ENCODE data around the gene PSMA6. TPM values are rescaled to one million over a fixed set of nuclear protein-coding genes. Genes with fewer than 3 reads are reported as not detected.

The PSMA6 gene
- total and polyA plus RNA-seq, 2 of the 8 experiments (the other 6 are each of a cell fraction or from before 2014, with no cell fraction given), result 180 to 238 TPM

GRCh38 chr14:35298351-35298750 lies 6.2 kb downstream of the PSMA6 start:
- H3K4ac ChIP-seq (replicated peaks; ENCODE audit: insufficient read length, low read depth, low read length), result no peak overlapping the region
- no peak overlapping the region for H3K18ac ChIP-seq (ENCODE audit: extremely low read depth, low read length)
- no peak overlapping the region for H3K14ac ChIP-seq (ENCODE audit: insufficient read length)
- 89% methylated on average over 4 of the region's 4 CpGs; no CpG with 5 or more reads in 1 of the 2 experiments for WGBS, 2 experiments (ENCODE audit: extremely low coverage in 1 of 2, insufficient coverage in 1 of 2, insufficient read length in 1 of 2, insufficient replicate concordance in 2 of 2, low coverage in 1 of 2, low lambda C conversion rate in 2 of 2, missing lambda C conversion rate in 1 of 2)
- no peaks in the 10 kb centered on the region for H3K27me3 ChIP-seq (replicated peaks in 1 of 4; ENCODE audit: control insufficient read depth in 3 of 4, extremely low read depth in 1 of 4, insufficient read depth in 3 of 4, low read length in 3 of 4)
- H3K79me1 ChIP-seq (ENCODE audit: low read depth, low read length), result no peaks in the 10 kb centered on the region; the same call in 1 of the 2 replicates
- POLR2A ChIA-PET (ENCODE audit: partially characterized antibody), result no interaction called here
- peaks cover 0 to 2% of the 10 kb centered on the region in 2 experiments for H4K20me1 ChIP-seq (replicated peaks in 1 of 2; ENCODE audit: control insufficient read depth in 1 of 2, insufficient read depth in 2 of 2, low read length in 2 of 2)
- H3K4me2 ChIP-seq (ENCODE audit: insufficient read depth in 1 of 2, low read depth in 2 of 2, low read length in 2 of 2), result no peak overlapping the region
- H3K56ac ChIP-seq (replicated peaks; ENCODE audit: insufficient read length, low read depth, low read length), result no peak overlapping the region
- no peak overlapping the region for H3K9ac ChIP-seq (replicated peaks in 1 of 4; ENCODE audit: extremely low read depth in 1 of 4, low read depth in 3 of 4, low read length in 3 of 4)
- H3K79me2 ChIP-seq (ENCODE audit: control insufficient read depth in 1 of 2, insufficient read depth in 2 of 2, low read length in 2 of 2), result peaks cover 29 to 98% of the 10 kb centered on the region in 2 experiments
- H2BK5ac ChIP-seq (ENCODE audit: low read depth, low read length), result no peak overlapping the region
- H3K4me3 ChIP-seq (ENCODE audit: extremely low read depth in 1 of 4, insufficient read depth in 2 of 4, low read depth in 3 of 4, low read length in 4 of 4), result no peak overlapping the region
- no peak overlapping the region for H2BK15ac ChIP-seq (ENCODE audit: low read length)
- H4K5ac ChIP-seq (ENCODE audit: insufficient read length, low read depth, low read length), result no peak overlapping the region
- H3K23me2 ChIP-seq (ENCODE audit: low read depth, low read length), result no peaks in the 10 kb centered on the region
- H2BK120ac ChIP-seq (replicated peaks; ENCODE audit: low read depth, low read length), result no peak overlapping the region
- H4K8ac ChIP-seq (ENCODE audit: extremely low read depth, insufficient read depth, low read length), result no peak overlapping the region
- no peak overlapping the region for H3K27ac ChIP-seq (ENCODE audit: low read depth, low read length)
- no peak overlapping the region for H2AK5ac ChIP-seq (ENCODE audit: low read depth, low read length)
- H2BK12ac ChIP-seq (ENCODE audit: low read depth, low read length), result no peak overlapping the region
- no peaks in the 10 kb centered on the region for H3K4me1 ChIP-seq (replicated peaks in 1 of 4; ENCODE audit: control insufficient read depth in 3 of 4, insufficient read depth in 4 of 4, low read length in 3 of 4)
- FAIRE-seq, result no peak
- H3K9me3 ChIP-seq (ENCODE audit: insufficient read depth in 2 of 2, low read depth in 1 of 2, low read length in 1 of 2), result no peaks in the 10 kb centered on the region
- no peak overlapping the region for H4K91ac ChIP-seq (replicated peaks; ENCODE audit: insufficient read length, low read length)
- H3K23ac ChIP-seq (ENCODE audit: insufficient read length), result no peak overlapping the region
- H3K36me3 ChIP-seq (ENCODE audit: control insufficient read depth in 2 of 4, insufficient read depth in 4 of 4, low read length in 3 of 4), result peaks cover 0 to 5% (median 0%) of the 10 kb centered on the region in 4 experiments; a peak in 1 of 8 replicates
- DNase-seq (ENCODE audit: low read depth in 1 of 2, low spot score in 2 of 2), result no peak
- no peak overlapping the region for H2AFZ ChIP-seq (ENCODE audit: low read length)
- CTCF ChIA-PET (ENCODE audit: partially characterized antibody), result interaction anchor here (1.1 to 1.7 kb wide), 3 partner anchors 69 to 154 kb away, joined by 3 read pairs; no protein-coding TSS in a partner anchor
- no peak overlapping the region for H2BK20ac ChIP-seq (ENCODE audit: low read length)
- TF ChIP-seq CHD2 (IDR thresholded peaks at IDR 0.05; ENCODE audit: low read length) (no peak), NRF1 (IDR thresholded peaks at IDR 0.05; ENCODE audit: low read depth, low read length) (no peak), RAD21 (IDR thresholded peaks at IDR 0.05 in 1 of 2, conservative IDR thresholded peaks at IDR 0.05 in 1 of 2; ENCODE audit: low read depth in 2 of 2, low read length in 2 of 2) (no peak), RXRA (IDR thresholded peaks at IDR 0.05; ENCODE audit: insufficient read depth, low read depth, low read length) (no peak), GTF2F1 (IDR thresholded peaks at IDR 0.05; ENCODE audit: borderline replicate concordance, low read depth, low read length) (no peak), SUZ12 (IDR thresholded peaks at IDR 0.05; ENCODE audit: low read length) (no peak), BCL11A (IDR thresholded peaks at IDR 0.05; ENCODE audit: low read depth in 2 of 2, low read length in 2 of 2) (no peak), TBP (IDR thresholded peaks at IDR 0.05; ENCODE audit: low read depth, low read length) (no peak), MAFK (IDR thresholded peaks at IDR 0.05; ENCODE audit: low read depth, low read length) (no peak), BRCA1 (IDR thresholded peaks at IDR 0.05; ENCODE audit: low read depth, low read length) (no peak), HDAC2 (IDR thresholded peaks at IDR 0.05; ENCODE audit: borderline replicate concordance in 1 of 2, low read depth in 2 of 2, low read length in 2 of 2) (no peak), EP300 (IDR thresholded peaks at IDR 0.05; ENCODE audit: borderline replicate concordance in 1 of 2, low read depth in 2 of 2, low read length in 2 of 2) (no peak)
- TF ChIP-seq, protein P1, sequence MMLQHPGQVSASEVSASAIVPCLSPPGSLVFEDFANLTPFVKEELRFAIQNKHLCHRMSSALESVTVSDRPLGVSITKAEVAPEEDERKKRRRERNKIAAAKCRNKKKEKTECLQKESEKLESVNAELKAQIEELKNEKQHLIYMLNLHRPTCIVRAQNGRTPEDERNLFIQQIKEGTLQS (IDR thresholded peaks at IDR 0.05; ENCODE audit: insufficient read depth, low read depth, low read length), result no peak
